Astrocyte (in vitro differentiated cells and primary cell): Measurements from ENCODE around the gene CTIF. TPM values are rescaled to one million over a fixed set of nuclear protein-coding genes. Genes with fewer than 3 reads are reported as not detected.

Experiments used
- DNase-seq: peaks from one replicate; pipeline ENCODE4 v3.0.0-alpha.2; 2010; ENCODE audit warnings: low read depth
- FAIRE-seq: peaks from 2 replicates; lab custom pipeline; 2011; peaks lifted over from hg19 to GRCh38; lab: Jason Lieb, UNC
- H2AFZ ChIP-seq: 2 replicates; pipeline ENCODE4 v1.6.0; 2012; ENCODE audit warnings: low read depth, low read length, inconsistent platforms
- H3K27ac ChIP-seq: 2 replicates; pipeline ENCODE4 v1.5.1; 2011; ENCODE audit warnings: low read depth, low read length, inconsistent platforms
- H3K27me3 ChIP-seq: 2 replicates; pipeline ENCODE4 v1.6.0; 2011; ENCODE audit warnings: low read length, inconsistent platforms; ENCODE audit not compliant: insufficient read depth
- H3K36me3 ChIP-seq: 2 replicates; pipeline ENCODE4 v1.5.1; 2011; ENCODE audit warnings: low read length, inconsistent platforms; ENCODE audit not compliant: insufficient read depth
- H3K4me1 ChIP-seq: 2 replicates; pipeline ENCODE4 v1.5.1; 2011; ENCODE audit warnings: low read length, inconsistent platforms; ENCODE audit not compliant: insufficient read depth
- H3K4me2 ChIP-seq: 2 replicates; pipeline ENCODE4 v1.6.0; 2012; ENCODE audit warnings: low read length, inconsistent platforms
- H3K4me3 ChIP-seq: 2 replicates; pipeline ENCODE4 v1.5.1; 2011; ENCODE audit warnings: low read depth, mild to moderate bottlenecking, low read length, inconsistent platforms; ENCODE audit not compliant: insufficient read depth
- H3K79me2 ChIP-seq: 2 replicates; pipeline ENCODE4 v1.6.0; 2012; ENCODE audit warnings: mild to moderate bottlenecking, low read length, inconsistent platforms; ENCODE audit not compliant: insufficient read depth
- H3K9ac ChIP-seq: 2 replicates; pipeline ENCODE4 v1.6.0; 2012; ENCODE audit warnings: mild to moderate bottlenecking, low read length, inconsistent platforms
- H3K9me3 ChIP-seq: 2 replicates; pipeline ENCODE4 v1.5.1; 2012; ENCODE audit warnings: low read depth, mild to moderate bottlenecking, low read length, inconsistent platforms; ENCODE audit not compliant: insufficient read depth
- H4K20me1 ChIP-seq: 2 replicates; pipeline ENCODE4 v1.6.0; 2012; ENCODE audit warnings: low read length, inconsistent platforms; ENCODE audit not compliant: insufficient read depth
- H3K27ac Mint-ChIP-seq: one replicate; pipeline ENCODE4 v1.8.0; 2021; ENCODE audit warnings: mild to moderate bottlenecking, mixed read lengths; ENCODE audit not compliant: unreplicated experiment
- H3K27me3 Mint-ChIP-seq: one replicate; pipeline ENCODE4 v1.8.0; 2021; ENCODE audit warnings: low read depth, mixed read lengths; ENCODE audit not compliant: unreplicated experiment
- H3K36me3 Mint-ChIP-seq: one replicate; pipeline ENCODE4 v1.8.0; 2021; ENCODE audit warnings: low read depth, mixed read lengths; ENCODE audit not compliant: unreplicated experiment
- H3K4me1 Mint-ChIP-seq: one replicate; pipeline ENCODE4 v1.8.0; 2021; ENCODE audit warnings: low read depth, mixed read lengths; ENCODE audit not compliant: unreplicated experiment
- H3K4me3 Mint-ChIP-seq: one replicate; pipeline ENCODE4 v1.8.0; 2021; ENCODE audit warnings: mild to moderate bottlenecking, moderate library complexity, mixed read lengths; ENCODE audit not compliant: unreplicated experiment
- H3K9me3 Mint-ChIP-seq: one replicate; pipeline ENCODE4 v1.8.0; 2021; ENCODE audit warnings: mild to moderate bottlenecking, mixed read lengths; ENCODE audit not compliant: unreplicated experiment
- EZH2 ChIP-seq: IDR thresholded peaks from 2 replicates; pipeline ENCODE4 v1.6.1; 2012; ENCODE audit warnings: mild to moderate bottlenecking, low read length, inconsistent platforms; ENCODE audit not compliant: insufficient read depth
- total RNA-seq: library from RNA; stranded (reverse); gene quantifications from 2 replicates; pipeline ENCODE4 v1.2.1, GENCODE V29; 2021
- TF ChIP-seq, protein P1 (sequence below): IDR thresholded peaks from 2 replicates; pipeline ENCODE4 v1.5.1; 2011; ENCODE audit warnings: low read depth, mild to moderate bottlenecking, inconsistent platforms, low read length, moderate library complexity; ENCODE audit not compliant: insufficient read depth

The CTIF gene
- total RNA-seq, 1 donor from 2014 or later, result 101 TPM

DNA sequence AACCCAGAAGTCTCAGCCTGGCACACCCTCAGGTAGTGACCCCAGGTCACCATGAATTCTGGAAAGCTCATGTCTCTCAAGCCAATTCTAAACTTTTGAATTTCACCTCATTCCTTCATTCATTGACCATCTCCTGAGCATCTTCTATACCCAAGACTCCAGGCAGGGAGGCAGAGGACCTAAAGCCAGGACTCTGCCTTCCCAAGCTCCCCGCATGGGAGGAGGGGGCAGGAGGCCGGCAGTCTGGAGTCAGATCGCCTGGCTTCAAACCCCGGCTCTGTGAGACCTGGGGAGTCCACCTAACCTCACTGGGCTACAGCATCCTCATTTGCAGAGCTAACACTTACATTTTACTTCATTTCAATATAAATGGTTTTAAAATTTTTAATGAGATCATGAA is 352.9 kb downstream of the CTIF start:
- TF ChIP-seq, protein P1, sequence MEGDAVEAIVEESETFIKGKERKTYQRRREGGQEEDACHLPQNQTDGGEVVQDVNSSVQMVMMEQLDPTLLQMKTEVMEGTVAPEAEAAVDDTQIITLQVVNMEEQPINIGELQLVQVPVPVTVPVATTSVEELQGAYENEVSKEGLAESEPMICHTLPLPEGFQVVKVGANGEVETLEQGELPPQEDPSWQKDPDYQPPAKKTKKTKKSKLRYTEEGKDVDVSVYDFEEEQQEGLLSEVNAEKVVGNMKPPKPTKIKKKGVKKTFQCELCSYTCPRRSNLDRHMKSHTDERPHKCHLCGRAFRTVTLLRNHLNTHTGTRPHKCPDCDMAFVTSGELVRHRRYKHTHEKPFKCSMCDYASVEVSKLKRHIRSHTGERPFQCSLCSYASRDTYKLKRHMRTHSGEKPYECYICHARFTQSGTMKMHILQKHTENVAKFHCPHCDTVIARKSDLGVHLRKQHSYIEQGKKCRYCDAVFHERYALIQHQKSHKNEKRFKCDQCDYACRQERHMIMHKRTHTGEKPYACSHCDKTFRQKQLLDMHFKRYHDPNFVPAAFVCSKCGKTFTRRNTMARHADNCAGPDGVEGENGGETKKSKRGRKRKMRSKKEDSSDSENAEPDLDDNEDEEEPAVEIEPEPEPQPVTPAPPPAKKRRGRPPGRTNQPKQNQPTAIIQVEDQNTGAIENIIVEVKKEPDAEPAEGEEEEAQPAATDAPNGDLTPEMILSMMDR, result no peak
- no peak for TF ChIP-seq EZH2
- Histone ChIP-seq H3K4me1 (peaks cover 4% of the 10 kb centered on the region), H3K27ac (no peak overlapping the region), H4K20me1 (no peaks in the 10 kb centered on the region), H3K79me2 (no peaks in the 10 kb centered on the region), H3K9ac (no peak overlapping the region), H2AFZ (no peak overlapping the region), H3K9me3 (no peaks in the 10 kb centered on the region), H3K4me2 (no peak overlapping the region), H3K4me3 (no peak overlapping the region), H3K27me3 (no peaks in the 10 kb centered on the region), H3K36me3 (no peaks in the 10 kb centered on the region)
- DNase-seq (no peak), FAIRE-seq (no peak)
- no peaks in the 10 kb centered on the region for H3K36me3 Mint-ChIP-seq
- peaks cover 13% of the 10 kb centered on the region for H3K27me3 Mint-ChIP-seq
- H3K27ac Mint-ChIP-seq, result no peak overlapping the region
- H3K4me3 Mint-ChIP-seq, result no peak overlapping the region
- H3K4me1 Mint-ChIP-seq, result peaks cover 10% of the 10 kb centered on the region
- H3K9me3 Mint-ChIP-seq, result peaks cover 2% of the 10 kb centered on the region

- H3K4me1 ChIP-seq, result peaks cover 7% of the 10 kb centered on the region
- H3K4me3 ChIP-seq, result no peak overlapping the region
- no peaks in the 10 kb centered on the region for H3K27me3 ChIP-seq
- no peaks in the 10 kb centered on the region for H3K36me3 ChIP-seq
- DNase-seq (no peak), FAIRE-seq (no peak)
- peaks cover 10% of the 10 kb centered on the region for H3K27me3 Mint-ChIP-seq
- no peak for TF ChIP-seq EZH2
- TF ChIP-seq, protein P1, result no peak
- H3K4me3 Mint-ChIP-seq, result no peak overlapping the region
- H3K79me2 ChIP-seq, result no peaks in the 10 kb centered on the region
- H3K4me2 ChIP-seq, result no peak overlapping the region
- H3K9ac ChIP-seq, result no peak overlapping the region
- H3K9me3 ChIP-seq, result no peaks in the 10 kb centered on the region
- H4K20me1 ChIP-seq, result no peaks in the 10 kb centered on the region
- peaks cover 12% of the 10 kb centered on the region for H3K4me1 Mint-ChIP-seq
- no peaks in the 10 kb centered on the region for H3K9me3 Mint-ChIP-seq
- no peak overlapping the region for H3K27ac Mint-ChIP-seq
- no peaks in the 10 kb centered on the region for H3K36me3 Mint-ChIP-seq
- no peak overlapping the region for H2AFZ ChIP-seq
- no peak overlapping the region for H3K27ac ChIP-seq
Observed at GRCh38 chr18:48892146-48892855, 353.5 kb downstream of the CTIF start.

DNA sequence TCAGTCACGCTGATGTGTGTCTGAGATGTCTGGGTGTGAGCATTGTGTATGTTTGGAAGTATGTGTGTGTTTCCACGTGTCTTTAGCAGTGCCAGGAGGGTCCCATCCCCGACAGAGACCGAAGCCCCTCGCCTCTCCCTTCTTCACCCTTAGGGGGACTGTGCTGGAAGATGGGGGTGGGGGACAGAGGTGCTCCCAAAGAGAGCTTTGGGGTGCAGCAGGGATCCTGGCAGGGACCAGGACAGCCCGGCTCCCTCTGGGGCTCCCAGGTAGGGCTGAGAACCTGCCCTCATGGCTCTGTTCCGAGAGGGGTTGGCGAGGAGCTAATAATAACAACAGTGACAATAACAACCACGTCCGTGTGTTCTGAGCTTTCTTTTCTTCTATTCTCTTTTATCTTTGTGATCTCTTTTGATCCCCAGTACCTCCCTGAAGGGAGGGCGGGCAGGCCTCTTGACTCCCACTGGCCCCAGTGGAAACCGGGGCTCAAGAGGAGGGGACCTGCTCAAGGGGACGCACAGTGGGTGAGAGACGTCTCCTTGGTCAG is 354.3 kb downstream of the CTIF start:
- Histone ChIP-seq H3K27ac (no peak overlapping the region), H2AFZ (no peak overlapping the region), H3K36me3 (no peaks in the 10 kb centered on the region), H3K9me3 (no peaks in the 10 kb centered on the region), H3K4me1 (peaks cover 7% of the 10 kb centered on the region), H3K4me2 (no peak overlapping the region), H3K79me2 (no peaks in the 10 kb centered on the region), H3K27me3 (no peaks in the 10 kb centered on the region), H3K9ac (no peak overlapping the region), H4K20me1 (no peaks in the 10 kb centered on the region), H3K4me3 (no peak overlapping the region)
- Mint-ChIP-seq H3K9me3 (no peaks in the 10 kb centered on the region), H3K27ac (no peak overlapping the region), H3K4me3 (no peak overlapping the region), H3K27me3 (peaks cover 9% of the 10 kb centered on the region), H3K4me1 (peaks cover 12% of the 10 kb centered on the region), H3K36me3 (no peaks in the 10 kb centered on the region)
- TF ChIP-seq, protein P1, result no peak
- TF ChIP-seq EZH2, result no peak
- DNase-seq, result no peak
- no peak for FAIRE-seq
